ENCODE measurements around the gene SPATA1. TPM values are rescaled to one million over a fixed set of nuclear protein-coding genes. Genes with fewer than 3 reads are reported as not detected.

The SPATA1 gene
- total RNA-seq, 2 donors from 2014 or later: 1.3 to 2.7 TPM

DNA sequence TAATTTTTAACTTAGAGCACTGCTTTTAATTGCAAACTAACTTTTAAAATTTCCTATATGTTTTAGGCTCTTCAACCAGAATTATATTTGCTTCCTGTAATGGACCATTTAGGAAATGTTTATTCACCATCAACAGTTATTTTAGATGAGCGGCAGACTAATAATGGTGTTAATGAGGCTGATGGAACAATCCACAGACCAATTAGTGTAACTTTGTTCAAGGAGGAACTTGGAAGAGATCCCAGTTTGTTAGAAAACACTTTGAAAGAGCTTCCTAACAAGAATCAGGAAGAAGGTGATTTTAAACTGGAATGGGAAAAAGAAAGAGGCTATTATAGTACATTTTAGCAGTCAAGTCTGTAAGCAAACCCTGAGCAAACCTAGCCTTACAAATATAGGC lies 19.6 kb downstream of the SPATA1 start:
- intact Hi-C loops (cut with DNase I): loop anchor here (10.0 kb wide), 1 partner anchor 81 kb away; no protein-coding TSS in a partner anchor
- H3K27ac ChIP-seq: no peak overlapping the region
- H3K36me3 ChIP-seq: no peaks in the 10 kb centered on the region
- no peaks in the 10 kb centered on the region for H3K4me1 ChIP-seq
- no peak for DNase-seq
- H3K9ac ChIP-seq (ENCODE audit: low read depth in 2 of 2, low read length in 2 of 2): no peak overlapping the region
- H3K4me3 ChIP-seq: no peak overlapping the region
- H3K27me3 ChIP-seq: no peaks in the 10 kb centered on the region
- no peak for TF ChIP-seq CTCF (IDR thresholded peaks at IDR 0.05)
- no peaks in the 10 kb centered on the region for H3K9me3 ChIP-seq

DNA sequence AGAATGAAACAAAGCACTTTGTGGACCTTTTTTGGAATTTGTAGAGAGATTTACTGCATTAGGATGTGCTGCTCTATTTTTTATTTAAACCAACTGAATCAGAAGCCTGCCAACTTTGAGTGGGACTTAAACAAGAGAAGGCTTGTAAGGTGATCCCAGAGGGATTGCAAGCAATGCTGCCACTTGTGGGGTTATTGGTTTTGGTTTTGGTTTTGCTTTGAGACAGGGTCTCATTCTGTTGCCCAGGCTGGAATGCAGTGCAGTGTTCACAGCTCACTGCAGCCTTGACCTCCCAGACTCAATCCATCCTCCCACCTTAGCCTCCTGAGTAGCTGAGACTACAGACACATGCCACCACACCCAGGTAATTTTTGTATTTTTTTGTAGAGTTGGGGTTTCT lies 32.4 kb downstream of the SPATA1 start:
- intact Hi-C loops (cut with DNase I): no loop called here
- Histone ChIP-seq H3K9ac (ENCODE audit: low read depth in 2 of 2, low read length in 2 of 2) (no peak overlapping the region), H3K27ac (no peak overlapping the region), H3K9me3 (no peaks in the 10 kb centered on the region), H3K36me3 (no peaks in the 10 kb centered on the region), H3K27me3 (no peaks in the 10 kb centered on the region), H3K4me3 (no peak overlapping the region), H3K4me1 (no peaks in the 10 kb centered on the region)
- TF ChIP-seq CTCF (IDR thresholded peaks at IDR 0.05): no peak
- DNase-seq: no peak

DNA sequence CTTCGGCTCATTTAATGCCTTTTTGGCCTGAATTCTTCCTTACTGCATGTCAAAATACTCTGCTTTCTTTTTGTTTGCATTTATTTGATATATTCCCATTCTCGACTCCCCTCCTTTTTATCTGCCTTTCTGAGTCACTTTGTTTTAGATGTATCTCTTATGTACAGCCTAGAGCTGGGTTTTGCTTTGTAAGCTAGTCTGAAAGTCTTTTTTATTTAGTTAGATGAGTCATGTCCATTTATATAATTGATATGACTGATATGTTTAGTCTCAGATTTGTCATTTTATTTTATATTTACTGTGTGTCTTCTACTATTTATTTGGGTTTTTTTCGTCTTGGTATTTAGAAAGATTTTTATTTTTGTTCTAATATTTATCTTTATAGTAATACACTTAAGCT lies 33.8 kb downstream of the SPATA1 start:
- H3K27me3 ChIP-seq: no peaks in the 10 kb centered on the region
- no peaks in the 10 kb centered on the region for H3K9me3 ChIP-seq
- intact Hi-C loops (cut with DNase I): no loop called here
- DNase-seq: no peak
- H3K27ac ChIP-seq: no peak overlapping the region
- H3K9ac ChIP-seq (ENCODE audit: low read depth in 2 of 2, low read length in 2 of 2): no peak overlapping the region
- no peak for TF ChIP-seq CTCF (IDR thresholded peaks at IDR 0.05)
- H3K4me1 ChIP-seq: no peaks in the 10 kb centered on the region
- no peaks in the 10 kb centered on the region for H3K36me3 ChIP-seq
- no peak overlapping the region for H3K4me3 ChIP-seq

DNA sequence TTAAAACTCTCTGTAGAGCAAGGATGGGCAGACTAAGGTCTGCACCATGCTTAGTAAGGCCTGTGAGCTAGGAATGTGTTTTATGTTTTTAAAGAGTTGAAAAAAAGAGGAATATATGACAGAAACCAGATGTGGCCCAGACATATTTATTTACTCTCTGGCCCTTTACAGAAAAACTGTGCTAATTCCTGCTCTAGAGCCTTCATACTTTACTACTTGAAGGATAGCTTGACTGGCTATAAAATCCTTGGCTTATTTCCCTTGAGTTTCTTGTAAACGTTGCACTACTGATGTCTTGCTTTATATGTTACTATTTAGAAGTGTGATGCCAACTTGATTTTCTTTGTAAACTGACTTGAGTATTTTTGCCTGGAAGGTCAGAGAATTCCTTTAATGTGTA lies 34.6 kb downstream of the SPATA1 start:
- no peak overlapping the region for H3K9ac ChIP-seq (ENCODE audit: low read depth in 2 of 2, low read length in 2 of 2)
- no peak for TF ChIP-seq CTCF (IDR thresholded peaks at IDR 0.05)
- intact Hi-C loops (cut with DNase I): no loop called here
- no peak overlapping the region for H3K27ac ChIP-seq
- no peaks in the 10 kb centered on the region for H3K4me1 ChIP-seq
- no peaks in the 10 kb centered on the region for H3K27me3 ChIP-seq
- no peaks in the 10 kb centered on the region for H3K36me3 ChIP-seq
- no peak overlapping the region for H3K4me3 ChIP-seq
- H3K9me3 ChIP-seq: no peaks in the 10 kb centered on the region
- no peak for DNase-seq

DNA sequence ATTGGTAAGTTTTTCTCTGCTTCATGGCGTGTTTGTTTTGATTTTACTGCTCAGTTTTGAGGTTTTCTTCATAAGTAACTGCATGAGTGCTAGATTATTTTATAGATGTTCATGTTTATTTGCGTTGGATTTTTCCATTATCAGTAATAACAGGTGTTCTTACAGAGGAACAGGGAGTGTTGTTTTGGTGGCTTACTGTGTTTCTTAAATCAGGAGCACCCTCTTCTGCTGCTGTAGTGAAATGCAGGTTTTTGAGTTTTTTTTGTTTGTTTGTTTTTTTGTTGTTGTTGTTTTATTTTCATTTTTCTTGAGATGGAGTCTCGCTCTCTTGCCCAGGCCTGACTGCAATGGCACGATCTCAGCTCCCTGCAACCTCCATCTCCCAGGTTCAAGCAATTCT lies 35.5 kb downstream of the SPATA1 start:
- Histone ChIP-seq H3K9me3 (no peaks in the 10 kb centered on the region), H3K4me1 (no peaks in the 10 kb centered on the region), H3K9ac (ENCODE audit: low read depth in 2 of 2, low read length in 2 of 2) (no peak overlapping the region), H3K36me3 (no peaks in the 10 kb centered on the region), H3K27ac (no peak overlapping the region), H3K27me3 (no peaks in the 10 kb centered on the region), H3K4me3 (no peak overlapping the region)
- intact Hi-C loops (cut with DNase I): no loop called here
- DNase-seq: no peak
- no peak for TF ChIP-seq CTCF (IDR thresholded peaks at IDR 0.05)

DNA sequence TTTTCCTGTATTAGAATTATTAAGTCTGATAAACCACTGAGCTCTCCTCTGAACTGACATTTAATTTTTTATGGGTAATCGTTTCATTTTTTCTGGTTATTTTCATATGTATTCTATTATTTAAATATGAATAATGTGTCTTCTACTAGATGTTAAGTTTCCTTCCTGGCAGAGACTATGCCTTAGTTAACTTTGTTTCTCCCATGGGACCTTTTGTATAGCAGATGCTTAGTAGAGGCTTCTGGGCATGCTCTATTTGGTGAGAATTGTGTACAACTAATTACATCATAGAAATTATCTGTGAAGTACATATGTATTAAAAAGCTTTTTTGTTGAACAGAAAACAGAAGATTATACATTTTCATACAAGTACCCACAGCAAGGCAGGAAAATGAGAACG lies 44.6 kb downstream of the SPATA1 start:
- TF ChIP-seq CTCF (IDR thresholded peaks at IDR 0.05): no peak
- no peaks in the 10 kb centered on the region for H3K36me3 ChIP-seq
- intact Hi-C loops (cut with DNase I): no loop called here
- no peaks in the 10 kb centered on the region for H3K4me1 ChIP-seq
- no peak overlapping the region for H3K4me3 ChIP-seq
- no peaks in the 10 kb centered on the region for H3K27me3 ChIP-seq
- H3K9me3 ChIP-seq: no peaks in the 10 kb centered on the region
- H3K27ac ChIP-seq: no peak overlapping the region
- no peak overlapping the region for H3K9ac ChIP-seq (ENCODE audit: low read depth in 2 of 2, low read length in 2 of 2)
- no peak for DNase-seq
